Osteoblast (primary cell): ENCODE data around the gene CDCA3. TPM values are rescaled to one million over a fixed set of nuclear protein-coding genes. Genes with fewer than 3 reads are reported as not detected.

Experiments
- DNase-seq: peaks from one replicate; pipeline ENCODE4 v3.0.0; 2011; ENCODE audit warnings: low spot score, mixed read lengths; ENCODE audit not compliant: insufficient read length; ENCODE audit errors: missing footprints
- H2AFZ ChIP-seq: 2 replicates; pipeline ENCODE4 v1.6.0; 2011; ENCODE audit warnings: mild to moderate bottlenecking, low read length
- H3K27ac ChIP-seq: 2 replicates; pipeline ENCODE4 v1.5.1; 2011; ENCODE audit warnings: mild to moderate bottlenecking, low read depth, low read length, moderate library complexity
- H3K27me3 ChIP-seq: 2 replicates; pipeline ENCODE4 v1.6.0; 2012; ENCODE audit warnings: mild to moderate bottlenecking, control low read depth, inconsistent platforms, low read length, moderate library complexity; ENCODE audit not compliant: insufficient read depth
- H3K36me3 ChIP-seq: 2 replicates; pipeline ENCODE4 v1.5.1; 2011; ENCODE audit warnings: mild to moderate bottlenecking, low read length, control low read depth, moderate library complexity; ENCODE audit not compliant: insufficient read depth
- H3K4me1 ChIP-seq: 2 replicates; pipeline ENCODE4 v1.5.1; 2011; ENCODE audit warnings: mild to moderate bottlenecking, low read length, control low read depth, moderate library complexity; ENCODE audit not compliant: insufficient read depth
- H3K4me2 ChIP-seq: 2 replicates; pipeline ENCODE4 v1.6.0; 2011; ENCODE audit warnings: mild to moderate bottlenecking, low read length; ENCODE audit not compliant: insufficient read depth
- H3K4me3 ChIP-seq: fragments of 200-600 bp; sonication (generic); 3 replicates; pipeline ENCODE4 v1.5.1; 2012; ENCODE audit warnings: mild to moderate bottlenecking, low read length, inconsistent platforms; ENCODE audit not compliant: insufficient read depth
- H3K79me2 ChIP-seq: 2 replicates; pipeline ENCODE4 v1.6.0; 2012; ENCODE audit warnings: mild to moderate bottlenecking, low read length, control low read depth, inconsistent platforms; ENCODE audit not compliant: insufficient read depth
- H3K9me3 ChIP-seq: 2 replicates; pipeline ENCODE4 v1.5.1; 2011; ENCODE audit warnings: low read depth, low read length, control low read depth
- H4K20me1 ChIP-seq: 2 replicates; pipeline ENCODE4 v1.6.0; 2012; ENCODE audit warnings: mild to moderate bottlenecking, low read length, control low read depth; ENCODE audit not compliant: insufficient read depth
- CTCF ChIP-seq: IDR thresholded peaks from 2 replicates; pipeline ENCODE4 v1.5.1; 2011; ENCODE audit warnings: mild to moderate bottlenecking, low read depth, low read length, moderate library complexity; ENCODE audit errors: extremely low read depth
- total RNA-seq: library from RNA; depleted of rRNA; stranded (reverse); fragments of >200 nt; gene quantifications from 2 replicates; pipeline ENCODE4 v1.2.3, GENCODE V29; 2012

Gene CDCA3
- total RNA-seq, 1 donor, result 4.0 TPM

- Histone ChIP-seq H3K4me3 (no peak overlapping the region), H3K79me2 (peaks cover 36% of the 10 kb centered on the region), H2AFZ (no peak overlapping the region), H3K36me3 (peaks cover 69% of the 10 kb centered on the region), H3K4me2 (no peak overlapping the region), H4K20me1 (peaks cover 3% of the 10 kb centered on the region), H3K9me3 (no peaks in the 10 kb centered on the region), H3K27me3 (no peaks in the 10 kb centered on the region), H3K4me1 (peaks cover 11% of the 10 kb centered on the region), H3K27ac (no peak overlapping the region)
- no peak for TF ChIP-seq CTCF
- no peak for DNase-seq
These were observed 3.4 kb downstream of the CDCA3 start for GRCh38 chr12:6847676-6848075.

DNA sequence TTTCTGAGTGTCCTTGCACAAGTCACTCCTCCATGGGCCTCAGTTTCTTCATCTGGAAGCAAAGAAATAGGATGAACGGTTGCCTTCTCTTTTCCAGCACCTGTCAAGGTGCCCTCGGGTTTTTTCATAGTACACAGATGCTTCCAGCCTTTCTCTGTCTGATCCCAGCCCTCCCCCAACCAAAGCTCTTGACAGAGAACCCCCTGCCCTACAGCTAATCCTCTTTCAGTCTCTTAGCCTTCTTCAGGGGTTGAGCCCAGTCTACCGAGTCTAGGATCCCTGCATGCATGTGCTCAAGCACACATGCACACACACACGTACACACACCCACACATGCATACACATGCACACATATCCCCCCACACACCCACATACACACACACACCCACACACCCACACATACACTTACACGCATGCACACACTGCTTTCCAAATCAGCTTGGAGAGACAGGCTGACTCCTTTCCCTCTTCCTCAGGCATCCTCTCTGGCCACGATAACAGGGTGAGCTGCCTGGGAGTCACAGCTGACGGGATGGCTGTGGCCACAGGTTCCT lies 4.7 kb downstream of the CDCA3 start:
- H3K4me2 ChIP-seq, result no peak overlapping the region
- TF ChIP-seq CTCF, result no peak
- H3K27me3 ChIP-seq, result no peaks in the 10 kb centered on the region
- peaks cover 3% of the 10 kb centered on the region for H4K20me1 ChIP-seq
- H3K4me3 ChIP-seq, result no peak overlapping the region
- no peak overlapping the region for H2AFZ ChIP-seq
- DNase-seq, result no peak
- H3K4me1 ChIP-seq, result peaks cover 9% of the 10 kb centered on the region
- no peak overlapping the region for H3K27ac ChIP-seq
- no peaks in the 10 kb centered on the region for H3K9me3 ChIP-seq
- H3K36me3 ChIP-seq, result peaks cover 80% of the 10 kb centered on the region
- H3K79me2 ChIP-seq, result peaks cover 36% of the 10 kb centered on the region

DNA sequence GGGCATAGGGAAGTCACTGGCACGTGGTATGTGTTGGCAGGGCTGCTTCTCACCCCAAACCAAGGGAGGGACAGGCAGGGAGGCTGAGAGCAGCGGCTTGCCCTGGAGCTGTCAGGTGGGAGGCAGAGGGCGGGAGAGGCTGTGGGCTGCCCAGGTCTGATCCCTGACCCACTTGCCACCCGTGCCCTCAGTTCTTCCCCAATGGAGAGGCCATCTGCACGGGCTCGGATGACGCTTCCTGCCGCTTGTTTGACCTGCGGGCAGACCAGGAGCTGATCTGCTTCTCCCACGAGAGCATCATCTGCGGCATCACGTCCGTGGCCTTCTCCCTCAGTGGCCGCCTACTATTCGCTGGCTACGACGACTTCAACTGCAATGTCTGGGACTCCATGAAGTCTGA lies 5.7 kb downstream of the CDCA3 start:
- peaks cover 80% of the 10 kb centered on the region for H3K36me3 ChIP-seq

More for the DNA sequence above, 5.7 kb downstream of the CDCA3 start:
- H3K27me3 ChIP-seq, result no peaks in the 10 kb centered on the region
- no peaks in the 10 kb centered on the region for H3K9me3 ChIP-seq
- DNase-seq, result peak; percentile 53
- no peak overlapping the region for H3K4me3 ChIP-seq
- H3K79me2 ChIP-seq, result peaks cover 32% of the 10 kb centered on the region
- H4K20me1 ChIP-seq, result no peaks in the 10 kb centered on the region
- H3K4me1 ChIP-seq, result peaks cover 4% of the 10 kb centered on the region
- H3K4me2 ChIP-seq, result no peak overlapping the region
- H2AFZ ChIP-seq, result no peak overlapping the region
- TF ChIP-seq CTCF, result no peak
- H3K27ac ChIP-seq, result no peak overlapping the region
